HG03439 (cell line): ENCODE measurements around the gene BOLA2B.

ENCODE experiments used
- ATAC-seq: cut with Tn5 transposase; IDR thresholded peaks from one replicate; pipeline ENCODE4 v1.9.1; 2021; ENCODE audit warnings: mild to moderate bottlenecking, moderate library complexity; ENCODE audit not compliant: unreplicated experiment

BOLA2B gene

DNA sequence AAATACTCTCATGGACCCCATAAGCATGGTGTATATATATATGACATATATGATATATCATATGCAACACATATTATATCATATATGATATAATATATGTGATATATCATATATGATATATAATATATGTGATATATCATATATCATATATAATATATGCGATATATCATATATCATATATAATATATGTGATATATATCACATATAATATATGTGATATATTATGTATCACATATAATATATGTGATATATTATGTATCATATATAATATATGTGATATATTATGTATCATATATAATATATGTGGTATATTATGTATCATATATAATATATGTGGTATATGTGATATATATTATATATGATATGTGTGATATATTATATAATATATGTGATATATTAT, 48.5 kb downstream of the BOLA2B start:
- ATAC-seq, result no peak

DNA sequence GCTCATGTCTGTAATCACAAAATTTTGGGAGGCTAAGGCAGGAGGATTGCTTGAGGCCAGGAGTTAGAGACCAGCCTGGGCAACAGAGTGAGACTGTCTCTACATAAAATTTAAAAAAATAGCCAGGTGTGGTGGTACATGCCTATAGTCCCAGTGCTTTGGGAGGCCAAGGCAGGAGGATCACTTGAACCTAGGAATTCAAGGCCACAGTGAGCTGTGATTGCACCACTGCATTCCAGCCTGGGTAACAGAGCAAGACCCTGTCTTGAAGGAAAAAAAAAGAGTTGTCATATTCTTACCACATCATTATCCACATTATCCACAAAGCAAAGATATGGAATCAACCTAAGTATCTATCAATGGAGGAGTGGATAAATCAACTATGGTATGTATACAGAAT, 49.4 kb downstream of the BOLA2B start:
- no peak for ATAC-seq

DNA sequence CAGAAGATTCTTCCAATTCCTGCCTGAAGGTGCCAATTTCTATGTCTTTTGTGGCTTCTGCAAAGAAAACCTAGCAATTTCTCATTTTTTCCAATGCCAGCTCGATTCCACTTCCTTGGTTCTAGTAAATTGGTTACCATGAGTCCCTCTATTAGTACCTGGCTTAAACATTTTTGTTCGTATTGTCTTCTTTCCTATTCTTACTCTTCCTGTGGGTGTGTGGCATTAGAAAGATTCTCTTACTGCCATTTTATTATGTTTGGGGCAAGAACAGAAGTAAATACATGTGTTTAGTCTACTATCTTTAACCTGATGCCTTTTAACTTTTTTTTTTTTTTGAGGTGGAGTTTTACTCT, 50.1 kb downstream of the BOLA2B start:
- no peak for ATAC-seq
